Rectal smooth muscle tissue (tissue), 1 donor: Measurements from ENCODE around the gene ALG2.
A peak's percentile ranks its signal among the peaks of the same experiment; 100 is the strongest.

Experiments
- H3K27ac ChIP-seq: one replicate; pipeline ENCODE4 v1.7.0; 2013; ENCODE audit warnings: low read depth, low read length, inconsistent platforms
- H3K27me3 ChIP-seq: one replicate; pipeline ENCODE4 v1.7.0; 2013; ENCODE audit warnings: low read length; ENCODE audit not compliant: control insufficient read depth, insufficient read depth
- H3K36me3 ChIP-seq: one replicate; pipeline ENCODE4 v1.7.0; 2013; ENCODE audit warnings: low read length; ENCODE audit not compliant: control insufficient read depth, insufficient read depth
- H3K4me1 ChIP-seq: one replicate; pipeline ENCODE4 v1.7.0; 2013; ENCODE audit warnings: low read length; ENCODE audit not compliant: control insufficient read depth, insufficient read depth
- H3K4me3 ChIP-seq: one replicate; pipeline ENCODE4 v1.7.0; 2013; ENCODE audit warnings: low read length
- H3K9ac ChIP-seq: one replicate; pipeline ENCODE4 v1.7.0; 2013; ENCODE audit warnings: low read length

The ALG2 gene

GRCh38 chr9:99221621-99222415, at the start of gene ALG2, which contains the start of gene SEC61B:
Gene ALG2 (minus strand): TSS chr9:99221942. CDS start chr9:99221894, 48 bp downstream.
Gene SEC61B (plus strand): TSS chr9:99222282. CDS start chr9:99222364, 82 bp downstream.
- H3K27me3 ChIP-seq: no peaks in the 10 kb centered on the region
- peak within 1 kb of the TSS; percentile 85 for H3K4me3 ChIP-seq
- peak within 1 kb of the TSS; percentile 92 for H3K27ac ChIP-seq
- peaks cover 12% of the 10 kb centered on the region for H3K4me1 ChIP-seq
- peak within 1 kb of the TSS; percentile 78 for H3K9ac ChIP-seq
- H3K36me3 ChIP-seq: peaks cover 5% of the 10 kb centered on the region

GRCh38 chr9:99270491-99270890, 48.7 kb upstream of the ALG2 start:
- no peak overlapping the region for H3K4me3 ChIP-seq
- H3K4me1 ChIP-seq: no peaks in the 10 kb centered on the region
- no peaks in the 10 kb centered on the region for H3K36me3 ChIP-seq
- no peak overlapping the region for H3K27ac ChIP-seq
- H3K9ac ChIP-seq: no peak overlapping the region
- no peaks in the 10 kb centered on the region for H3K27me3 ChIP-seq

GRCh38 chr9:99269416-99269815, 47.7 kb upstream of the ALG2 start:
- no peaks in the 10 kb centered on the region for H3K36me3 ChIP-seq
- no peaks in the 10 kb centered on the region for H3K27me3 ChIP-seq

GRCh38 chr9:99266255-99267023, 44.7 kb upstream of the ALG2 start:
- Histone ChIP-seq H3K4me3 (no peak overlapping the region), H3K27me3 (no peaks in the 10 kb centered on the region), H3K27ac (no peak overlapping the region), H3K36me3 (no peaks in the 10 kb centered on the region), H3K9ac (no peak overlapping the region), H3K4me1 (no peaks in the 10 kb centered on the region)

More at GRCh38 chr9:99269416-99269815, 47.7 kb upstream of the ALG2 start:
- Histone ChIP-seq H3K9ac (no peak overlapping the region), H3K4me1 (no peaks in the 10 kb centered on the region), H3K4me3 (no peak overlapping the region), H3K27ac (no peak overlapping the region)

GRCh38 chr9:99265691-99266090, 43.9 kb upstream of the ALG2 start:
- Histone ChIP-seq H3K4me1 (no peaks in the 10 kb centered on the region), H3K9ac (no peak overlapping the region), H3K27ac (no peak overlapping the region), H3K27me3 (no peaks in the 10 kb centered on the region), H3K4me3 (no peak overlapping the region), H3K36me3 (no peaks in the 10 kb centered on the region)

GRCh38 chr9:99264070-99264680, 42.4 kb upstream of the ALG2 start:
- no peak overlapping the region for H3K9ac ChIP-seq
- H3K4me1 ChIP-seq: peaks cover 4% of the 10 kb centered on the region
- no peaks in the 10 kb centered on the region for H3K27me3 ChIP-seq
- H3K36me3 ChIP-seq: no peaks in the 10 kb centered on the region
- no peak overlapping the region for H3K27ac ChIP-seq
- H3K4me3 ChIP-seq: no peak overlapping the region

GRCh38 chr9:99262949-99263418, 41.2 kb upstream of the ALG2 start:
- no peak overlapping the region for H3K9ac ChIP-seq
- H3K27ac ChIP-seq: no peak overlapping the region
- H3K4me1 ChIP-seq: peaks cover 4% of the 10 kb centered on the region
- H3K4me3 ChIP-seq: no peak overlapping the region
- no peaks in the 10 kb centered on the region for H3K36me3 ChIP-seq
- no peaks in the 10 kb centered on the region for H3K27me3 ChIP-seq

GRCh38 chr9:99261923-99262322, 40.2 kb upstream of the ALG2 start:
- no peak overlapping the region for H3K9ac ChIP-seq
- no peaks in the 10 kb centered on the region for H3K27me3 ChIP-seq
- peaks cover 4% of the 10 kb centered on the region for H3K4me1 ChIP-seq
- H3K36me3 ChIP-seq: no peaks in the 10 kb centered on the region
- no peak overlapping the region for H3K27ac ChIP-seq
- H3K4me3 ChIP-seq: no peak overlapping the region

GRCh38 chr9:99259231-99259918, 37.6 kb upstream of the ALG2 start:
- H3K4me1 ChIP-seq: peaks cover 4% of the 10 kb centered on the region
- H3K27ac ChIP-seq: peak overlapping the region; percentile 25
- peak overlapping the region; percentile 53 for H3K4me3 ChIP-seq
- no peak overlapping the region for H3K9ac ChIP-seq
- H3K36me3 ChIP-seq: no peaks in the 10 kb centered on the region
- H3K27me3 ChIP-seq: no peaks in the 10 kb centered on the region

- peaks cover 4% of the 10 kb centered on the region for H3K4me1 ChIP-seq
Measured at GRCh38 chr9:99257723-99258389, 36.1 kb upstream of the ALG2 start.

GRCh38 chr9:99255651-99256050, 33.9 kb upstream of the ALG2 start:
- no peak overlapping the region for H3K27ac ChIP-seq
- no peaks in the 10 kb centered on the region for H3K27me3 ChIP-seq
- no peak overlapping the region for H3K9ac ChIP-seq
- no peak overlapping the region for H3K4me3 ChIP-seq
- H3K4me1 ChIP-seq: peaks cover 4% of the 10 kb centered on the region
- H3K36me3 ChIP-seq: no peaks in the 10 kb centered on the region

More at GRCh38 chr9:99257723-99258389, 36.1 kb upstream of the ALG2 start:
- no peak overlapping the region for H3K9ac ChIP-seq
- H3K4me3 ChIP-seq: no peak overlapping the region
- no peaks in the 10 kb centered on the region for H3K36me3 ChIP-seq
- no peak overlapping the region for H3K27ac ChIP-seq
- no peaks in the 10 kb centered on the region for H3K27me3 ChIP-seq
